A549 treated with ZK216348 at 1 μM for 4 hours (cell line): ENCODE results near the gene NCAM2. TPM values are rescaled to one million over a fixed set of nuclear protein-coding genes. Genes with fewer than 3 reads are reported as not detected.

Experiments used
- total RNA-seq: library from RNA; stranded (reverse); fragments of 200-300 nt; extraction: Qiagen RNA extraction; gene quantifications from 5 replicates; pipeline ENCODE4 v1.2.3, GENCODE V29; 2022; ENCODE audit warnings: low read depth

NCAM2 gene
- not detected in 5 replicates for total RNA-seq

GRCh38 chr21:20997636-20998455 is at the start of gene NCAM2:
Gene NCAM2, plus strand, starts transcription at chr21:20998409.

